HG02571 (cell line): ENCODE data around the gene PIGR.
A peak's percentile ranks its signal among the peaks of the same experiment; 100 is the strongest.
"Not testable (repeated sequence)": the region's sequence is repeated elsewhere in the genome, so short reads cannot be mapped to it uniquely, and the experiment has no call there.

Source experiments
- ATAC-seq: cut with Tn5 transposase; IDR thresholded peaks from one replicate; pipeline ENCODE4 v1.9.1; 2021; ENCODE audit warnings: mild to moderate bottlenecking, moderate library complexity; ENCODE audit not compliant: unreplicated experiment

Gene PIGR

GRCh38 chr1:206937425-206937824 lies 8.8 kb downstream of the PIGR start:
- ATAC-seq, result no peak

- ATAC-seq, result no peak
These were observed 10.7 kb downstream of the PIGR start for GRCh38 chr1:206935491-206936067.

GRCh38 chr1:206933333-206933945 lies 12.8 kb downstream of the PIGR start:
- ATAC-seq, result no peak

GRCh38 chr1:206932177-206932576 lies 14.1 kb downstream of the PIGR start:
- no peak for ATAC-seq

GRCh38 chr1:206931709-206932108 lies 14.6 kb downstream of the PIGR start:
- no peak for ATAC-seq

- ATAC-seq, result peak; percentile 81
These were observed 16.0 kb downstream of the PIGR start for GRCh38 chr1:206930210-206930798.

- no peak for ATAC-seq
These were observed 16.7 kb downstream of the PIGR start for GRCh38 chr1:206929524-206929923.

- ATAC-seq, result no peak
These were observed 20.0 kb downstream of the PIGR start for GRCh38 chr1:206926286-206926685.

- peak; percentile 55 for ATAC-seq
These were observed 21.0 kb downstream of the PIGR start for GRCh38 chr1:206925106-206925736.

- ATAC-seq, result no peak
These were observed 21.6 kb downstream of the PIGR start for GRCh38 chr1:206924592-206925105.

- ATAC-seq, result not testable (repeated sequence)
These were observed 22.2 kb downstream of the PIGR start for GRCh38 chr1:206923961-206924557.

- ATAC-seq, result peak; percentile 49
These were observed 23.0 kb downstream of the PIGR start for GRCh38 chr1:206923009-206923960.

- no peak for ATAC-seq
These were observed 23.7 kb downstream of the PIGR start for GRCh38 chr1:206922524-206922923.

- no peak for ATAC-seq
These were observed 24.4 kb downstream of the PIGR start, which contains the start of gene FCMR for GRCh38 chr1:206921772-206922265. Gene FCMR (minus strand): TSS chr1:206921941. CDS start chr1:206921854, 87 bp downstream.

- no peak for ATAC-seq
These were observed 28.2 kb downstream of the PIGR start for GRCh38 chr1:206918076-206918475.

GRCh38 chr1:206916000-206916709 lies 30.1 kb downstream of the PIGR start:
- no peak for ATAC-seq

- no peak for ATAC-seq
These were observed 31.1 kb downstream of the PIGR start for GRCh38 chr1:206915030-206915735.

- ATAC-seq, result no peak
These were observed 32.3 kb downstream of the PIGR start for GRCh38 chr1:206913766-206914537.
